ENCODE measurements around the gene TSPAN9.

The TSPAN9 gene

DNA sequence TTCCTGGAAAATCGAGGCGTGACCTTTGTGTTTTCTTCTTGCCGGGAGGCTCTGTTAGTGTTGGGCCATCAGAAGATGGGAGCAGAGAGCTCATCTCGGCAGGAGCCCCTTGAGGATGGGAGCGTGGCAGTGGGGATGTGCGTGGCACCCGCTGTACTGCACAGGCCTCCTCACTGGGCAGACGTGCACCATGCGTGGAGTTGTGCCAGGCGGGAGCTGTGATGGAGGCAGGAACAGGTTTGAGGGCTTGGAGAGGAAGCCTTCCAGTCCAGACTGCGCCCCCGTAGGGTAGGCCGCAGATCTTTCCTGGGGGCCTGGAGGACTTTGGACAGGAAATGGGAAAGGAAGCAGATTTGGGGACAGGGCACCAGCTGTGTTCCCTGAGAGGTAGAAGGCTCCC is 197.5 kb downstream of the TSPAN9 start:
- DNase-seq (ENCODE audit: low read depth, low spot score) = no peak

DNA sequence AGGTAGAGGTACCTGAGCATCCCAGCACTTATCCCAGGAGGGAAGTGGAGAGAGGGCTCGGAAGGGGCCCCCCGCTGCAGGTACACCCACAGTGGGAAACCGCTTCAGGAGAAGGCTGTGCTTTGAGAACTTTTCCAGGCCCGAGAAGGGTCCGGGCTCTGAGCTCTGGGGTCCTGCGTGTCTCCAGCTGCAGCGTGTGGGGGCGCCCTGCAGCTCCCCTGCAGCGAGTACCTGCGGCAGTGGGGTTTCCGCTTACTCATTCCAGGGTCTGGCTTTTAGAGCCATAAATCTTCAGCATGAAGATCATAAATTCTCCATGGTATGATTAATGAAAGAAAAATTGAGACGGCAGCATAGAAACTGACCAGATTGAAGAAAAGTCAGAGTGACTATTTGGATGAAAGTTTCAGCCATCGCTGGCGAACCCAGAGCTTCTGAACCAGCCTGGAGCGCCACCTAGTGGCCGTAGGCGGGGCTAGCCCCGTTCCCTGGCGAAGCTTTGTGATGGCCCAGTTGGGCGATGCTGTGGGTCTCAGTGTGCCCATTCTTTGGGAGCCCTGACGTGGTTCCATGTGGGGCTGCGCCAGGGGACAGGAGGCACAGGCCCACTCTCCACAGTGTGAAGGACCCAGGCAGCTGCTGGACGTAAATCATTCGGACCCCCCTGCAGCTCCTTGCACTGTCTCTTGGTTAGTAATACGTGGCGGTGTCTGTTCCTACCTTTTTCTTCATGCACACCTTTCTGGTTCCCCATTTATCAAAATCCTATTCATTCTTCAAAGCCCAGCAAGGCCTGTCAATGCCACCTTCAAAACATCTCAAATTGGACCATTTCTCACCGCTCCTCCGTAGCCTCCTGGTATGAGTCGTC is 198.2 kb downstream of the TSPAN9 start:
- peak; percentile 38 for DNase-seq (ENCODE audit: low read depth, low spot score)

DNA sequence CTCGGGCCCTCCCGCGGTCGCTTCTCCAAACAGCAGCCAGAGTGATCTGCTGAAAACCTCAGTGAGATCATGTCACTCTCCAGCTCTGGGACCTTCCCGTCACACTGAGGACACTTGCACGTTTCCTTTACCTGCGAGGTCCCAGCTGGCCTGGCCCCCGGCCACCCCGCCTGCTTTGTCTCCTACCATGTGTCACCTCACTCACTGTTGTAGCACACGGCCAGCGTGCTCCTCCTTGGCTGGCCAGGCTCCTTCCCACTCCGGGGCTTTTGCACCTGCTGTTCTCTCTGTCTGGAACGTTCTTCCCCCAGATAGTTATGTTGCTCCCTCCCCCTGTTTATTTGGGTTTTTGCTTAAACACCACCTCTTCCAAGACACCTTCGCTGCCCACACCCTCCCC is 199.0 kb downstream of the TSPAN9 start:
- DNase-seq (ENCODE audit: low read depth, low spot score) = no peak

- DNase-seq (ENCODE audit: low read depth, low spot score) = no peak
These were observed 200.2 kb downstream of the TSPAN9 start for GRCh38 chr12:3277306-3277943.

- DNase-seq (ENCODE audit: low read depth, low spot score) = no peak
These were observed 201.7 kb downstream of the TSPAN9 start for GRCh38 chr12:3278681-3279414.

DNA sequence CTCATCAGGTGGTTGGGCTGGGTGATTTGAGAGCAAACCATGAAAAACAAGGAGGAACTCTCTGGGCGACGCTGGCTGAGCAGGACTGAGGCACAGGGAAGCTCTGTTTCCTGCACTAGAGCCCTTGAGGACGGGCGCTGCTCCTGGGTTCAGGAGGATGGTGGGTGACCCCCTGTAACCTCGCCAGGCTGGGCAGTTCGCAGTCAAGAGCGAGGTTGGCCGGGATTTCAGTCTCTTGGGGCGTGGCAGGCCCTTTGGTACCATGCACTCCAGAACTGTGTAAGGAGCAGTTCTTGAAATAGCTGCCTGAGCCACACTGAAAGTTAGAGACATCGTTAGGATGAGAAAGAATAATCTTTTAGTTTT is 202.2 kb downstream of the TSPAN9 start:
- no peak for DNase-seq (ENCODE audit: low read depth, low spot score)

- DNase-seq (ENCODE audit: low read depth, low spot score) = no peak
These were observed 202.7 kb downstream of the TSPAN9 start for GRCh38 chr12:3279832-3280231.

DNA sequence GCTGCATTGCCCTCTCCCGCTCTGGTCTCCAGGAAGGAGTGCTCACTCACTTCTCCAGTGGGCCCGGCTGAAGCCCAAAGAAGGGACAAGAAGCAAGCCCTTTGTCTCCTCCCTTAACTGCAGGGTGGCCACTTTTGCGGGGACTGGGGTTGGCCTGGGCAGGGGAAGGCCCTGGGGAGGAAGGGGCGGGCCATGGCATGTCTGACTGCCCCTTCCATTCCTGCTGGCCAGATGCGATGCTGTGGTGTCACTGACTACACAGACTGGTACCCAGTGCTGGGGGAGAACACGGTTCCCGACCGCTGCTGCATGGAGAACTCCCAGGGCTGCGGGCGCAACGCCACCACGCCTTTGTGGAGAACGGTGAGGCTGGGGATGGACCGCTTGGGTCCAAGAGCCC is 203.8 kb downstream of the TSPAN9 start:
- no peak for DNase-seq (ENCODE audit: low read depth, low spot score)

DNA sequence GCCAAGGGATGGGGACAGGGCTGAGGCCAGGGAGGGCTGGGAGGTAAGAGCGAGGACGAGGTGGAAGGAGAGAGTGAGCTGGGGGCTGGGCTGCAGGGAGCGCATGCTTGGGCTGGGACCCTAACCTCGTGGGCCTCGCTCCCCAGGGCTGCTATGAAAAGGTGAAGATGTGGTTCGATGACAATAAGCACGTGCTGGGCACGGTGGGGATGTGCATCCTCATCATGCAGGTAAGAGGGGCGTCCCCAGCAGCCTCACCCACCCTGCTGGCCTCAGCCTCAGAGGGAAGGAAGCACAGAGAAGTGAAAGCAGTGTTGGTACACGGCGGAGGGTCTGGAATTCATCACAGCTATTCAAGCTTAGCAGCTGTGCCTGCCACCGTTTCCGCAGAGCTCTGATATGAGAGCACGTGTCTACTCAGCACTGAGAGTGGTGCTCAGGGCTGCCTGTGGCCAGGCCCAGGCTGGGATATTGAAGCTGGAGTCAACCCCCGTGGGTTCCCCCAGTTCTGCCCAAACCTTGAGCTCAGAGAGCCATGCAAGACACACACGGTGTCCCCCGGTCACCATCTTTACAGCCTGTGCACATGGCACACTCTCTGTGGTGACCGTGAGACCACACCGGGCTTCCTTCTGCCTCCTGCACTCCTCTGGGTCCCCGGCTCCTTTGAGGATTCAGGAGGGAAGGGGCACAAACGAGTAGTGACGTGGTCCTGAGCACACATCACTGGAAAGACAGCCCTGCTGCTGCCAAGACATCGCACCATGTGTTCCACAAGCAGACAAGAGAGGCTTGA is 204.6 kb downstream of the TSPAN9 start:
- no peak for DNase-seq (ENCODE audit: low read depth, low spot score)

DNA sequence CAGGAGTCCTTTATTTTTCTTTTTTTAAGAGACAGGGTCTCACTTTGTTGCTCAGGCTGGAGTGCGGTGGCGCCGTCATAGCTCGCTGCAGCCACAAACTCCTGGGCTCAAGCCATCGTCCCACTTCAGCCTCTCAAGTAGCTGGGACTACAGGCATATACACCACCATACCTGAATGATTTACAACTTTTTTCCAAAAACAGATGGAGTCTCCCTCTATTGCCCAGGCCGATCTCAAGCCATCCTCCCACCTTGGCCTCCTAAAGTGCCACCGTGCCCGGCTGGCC is 205.1 kb downstream of the TSPAN9 start:
- DNase-seq (ENCODE audit: low read depth, low spot score) = no peak

DNA sequence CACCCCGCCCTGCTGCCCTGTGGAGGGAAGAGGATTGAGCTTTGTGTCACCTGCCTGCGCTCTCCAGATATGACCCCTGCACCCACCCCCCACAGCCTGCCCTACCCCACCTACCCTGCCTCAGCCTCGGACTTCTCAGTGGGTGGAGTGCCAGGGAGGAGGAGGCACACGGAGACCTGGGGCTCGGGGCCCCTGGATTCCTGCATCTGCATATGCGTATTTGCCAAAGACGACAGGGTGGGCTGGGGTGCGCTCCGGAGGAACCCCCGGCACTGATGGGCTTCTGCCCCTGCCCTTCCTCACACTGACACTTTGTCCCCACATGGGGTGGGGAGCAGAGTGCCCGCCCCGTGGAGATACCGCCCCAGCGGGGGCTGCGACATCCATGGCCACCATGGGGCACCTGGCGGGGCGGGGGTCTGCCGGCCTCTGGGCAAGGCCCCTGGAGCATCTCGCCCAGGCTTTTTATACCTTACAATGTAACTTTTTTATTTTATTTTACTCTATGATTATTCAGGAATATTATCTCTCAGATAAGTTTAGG is 206.0 kb downstream of the TSPAN9 start:
- no peak for DNase-seq (ENCODE audit: low read depth, low spot score)

DNA sequence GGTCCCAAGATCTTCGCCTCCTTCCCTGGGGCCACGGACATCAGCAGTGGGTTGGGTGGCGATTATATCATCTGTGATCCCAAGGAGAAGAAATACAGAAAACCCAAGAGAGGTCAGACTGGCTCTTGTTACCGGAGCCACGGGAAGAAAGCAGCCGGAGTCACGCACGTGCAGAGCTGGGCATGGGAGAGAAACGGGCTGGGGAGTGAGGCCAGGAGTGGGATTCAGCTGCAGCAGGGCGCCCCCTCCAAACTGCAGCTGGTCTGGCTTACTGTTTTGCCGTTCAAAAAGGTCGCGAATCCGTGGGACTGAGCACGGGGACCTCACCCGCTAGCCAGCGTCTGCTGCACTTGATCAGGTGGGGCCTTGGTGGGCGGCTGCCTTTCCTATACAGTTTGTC is 207.2 kb downstream of the TSPAN9 start:
- DNase-seq (ENCODE audit: low read depth, low spot score) = no peak

- DNase-seq (ENCODE audit: low read depth, low spot score) = no peak
These were observed 208.4 kb downstream of the TSPAN9 start for GRCh38 chr12:3285570-3285969.

- DNase-seq (ENCODE audit: low read depth, low spot score) = no peak
These were observed 211.5 kb downstream of the TSPAN9 start for GRCh38 chr12:3288690-3289089.

DNA sequence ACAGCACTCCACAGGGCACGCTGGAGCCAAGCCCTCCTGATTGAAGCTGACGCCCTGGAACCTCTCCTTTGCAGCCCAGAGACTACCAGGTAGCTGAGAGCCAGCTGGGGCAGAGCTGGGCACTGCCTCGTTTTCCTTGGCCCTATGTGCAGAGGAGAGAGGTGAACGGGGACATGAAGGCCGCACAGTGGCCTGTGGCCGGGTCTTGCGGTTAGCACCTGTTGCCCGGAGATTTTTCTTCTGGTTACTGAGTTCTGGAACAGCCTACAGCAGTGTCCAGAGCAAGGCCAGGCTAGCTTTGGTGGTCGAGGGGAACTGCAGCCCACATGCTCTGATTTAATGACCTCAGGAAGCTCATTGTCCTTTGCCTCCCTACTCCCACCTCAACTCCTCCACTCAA is 212.5 kb downstream of the TSPAN9 start:
- DNase-seq (ENCODE audit: low read depth, low spot score) = no peak

DNA sequence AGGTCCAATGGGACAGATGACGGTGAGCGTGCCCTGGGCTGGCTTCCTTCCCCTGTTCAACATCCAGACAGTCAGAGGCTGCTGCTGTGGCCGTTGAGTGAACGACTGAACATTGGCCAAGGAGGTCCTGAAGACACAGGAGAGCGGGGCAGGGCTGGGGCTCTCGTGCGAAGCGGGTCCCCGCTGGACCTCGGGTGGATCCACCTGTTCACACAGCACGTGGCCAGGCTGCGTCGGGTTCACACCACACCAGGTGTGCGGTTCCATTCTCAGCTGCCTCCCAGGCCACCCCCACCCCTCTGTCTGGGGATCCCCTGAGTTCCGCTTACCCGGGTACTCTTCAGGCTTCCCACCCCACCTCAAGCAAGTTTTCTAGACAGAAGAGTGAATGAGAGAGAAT is 214.8 kb downstream of the TSPAN9 start:
- no peak for DNase-seq (ENCODE audit: low read depth, low spot score)

- DNase-seq (ENCODE audit: low read depth, low spot score) = no peak
These were observed 215.7 kb downstream of the TSPAN9 start for GRCh38 chr12:3292677-3293412.

DNA sequence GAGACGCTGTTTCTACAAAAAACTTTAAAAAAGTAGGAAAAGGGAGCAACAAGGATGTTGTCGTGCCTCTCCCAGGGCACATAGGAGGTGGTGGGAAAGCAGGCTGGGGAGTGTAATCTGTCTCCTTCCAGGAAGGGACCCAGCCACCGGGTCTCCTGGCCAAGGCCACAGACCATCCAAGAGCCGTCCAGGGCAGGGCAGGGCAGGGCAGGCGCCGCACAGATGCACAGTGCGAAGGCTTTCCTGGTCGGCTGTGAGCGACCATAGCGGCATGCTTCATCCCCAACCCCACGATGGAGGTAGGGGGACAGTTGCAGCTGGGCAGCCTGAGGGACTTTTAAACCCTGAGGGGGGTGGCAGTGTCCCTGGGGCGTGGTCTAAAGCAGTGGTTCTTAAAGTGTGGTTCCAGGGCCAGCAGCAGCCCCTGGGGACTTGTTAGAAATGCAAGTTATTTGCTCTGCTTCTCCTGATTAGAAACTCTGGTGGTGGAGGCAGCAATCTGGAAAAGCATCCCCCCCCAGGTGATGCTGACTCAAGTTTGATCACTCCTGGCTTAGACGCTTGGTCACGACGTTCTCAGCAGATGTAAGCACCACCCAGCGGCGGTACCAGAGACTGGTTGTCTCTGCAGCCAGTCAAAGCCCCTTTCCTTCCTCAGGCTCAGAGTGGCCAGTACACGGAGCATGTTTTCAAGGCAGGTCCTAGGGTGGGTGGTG is 216.4 kb downstream of the TSPAN9 start:
- DNase-seq (ENCODE audit: low read depth, low spot score) = no peak

- DNase-seq (ENCODE audit: low read depth, low spot score) = no peak
These were observed 217.3 kb downstream of the TSPAN9 start for GRCh38 chr12:3294481-3294911.

GRCh38 chr12:3295225-3295624 is 218.0 kb downstream of the TSPAN9 start:
- DNase-seq (ENCODE audit: low read depth, low spot score) = no peak

All from activated CD4-positive, CD25-positive, alpha-beta regulatory T cell treated with anti-CD3 and anti-CD28 coated beads, Interleukin-2, amount 50 U/mL, for 16 hours (primary cell).